HG02798 (cell line): ENCODE data around the gene TMEM204.

Experiments
- ATAC-seq: cut with Tn5 transposase; IDR thresholded peaks from one replicate; pipeline ENCODE4 v1.9.1; 2021; ENCODE audit warnings: mild to moderate bottlenecking; ENCODE audit not compliant: unreplicated experiment, poor library complexity

Gene TMEM204

DNA sequence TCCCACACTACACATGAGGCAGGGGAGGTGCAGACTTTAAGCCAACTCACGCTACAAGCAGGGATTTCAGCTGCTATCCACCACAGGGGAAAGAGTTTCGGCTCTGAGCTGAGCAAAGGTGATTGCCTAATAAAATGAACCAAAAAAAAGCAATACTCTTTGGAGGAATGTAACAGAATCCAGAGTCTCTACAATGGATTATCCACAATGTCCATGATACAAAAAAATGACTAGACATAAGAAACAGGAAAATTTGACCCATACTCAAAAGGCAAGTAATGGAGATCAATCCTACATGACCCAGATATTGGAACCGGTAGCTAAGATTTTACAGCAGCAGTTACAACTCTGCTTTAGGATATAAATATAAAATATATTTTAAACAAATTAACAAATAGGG is 19.0 kb upstream of the TMEM204 start:
- no peak for ATAC-seq

DNA sequence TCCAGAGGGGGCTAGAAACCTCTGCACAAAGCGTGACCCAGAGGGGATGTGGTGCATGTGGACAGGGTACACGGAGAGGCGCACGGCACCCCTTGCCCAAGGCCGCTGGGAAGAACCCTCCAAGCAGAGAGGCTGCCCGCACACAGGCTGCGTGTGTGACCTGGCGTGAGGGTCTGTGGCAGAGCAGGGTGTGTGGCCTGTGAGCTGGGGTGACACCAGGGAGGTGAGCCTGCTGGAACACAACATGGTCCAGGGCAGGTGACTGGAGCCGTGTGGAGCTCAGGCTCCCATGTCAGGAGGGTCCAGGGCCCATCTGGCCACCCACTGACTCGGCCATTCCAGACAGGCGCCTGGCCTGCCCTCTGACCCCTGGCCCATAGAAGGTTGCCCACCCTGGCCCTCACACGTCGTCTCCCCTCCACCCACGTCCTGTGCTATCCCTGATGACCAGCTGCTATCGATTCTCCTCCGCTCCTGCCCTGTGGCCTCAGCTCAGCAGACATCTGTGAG is 14.8 kb upstream of the TMEM204 start:
- ATAC-seq: no peak

GRCh38 chr16:1519831-1520230 is 13.6 kb upstream of the TMEM204 start:
- ATAC-seq: no peak

DNA sequence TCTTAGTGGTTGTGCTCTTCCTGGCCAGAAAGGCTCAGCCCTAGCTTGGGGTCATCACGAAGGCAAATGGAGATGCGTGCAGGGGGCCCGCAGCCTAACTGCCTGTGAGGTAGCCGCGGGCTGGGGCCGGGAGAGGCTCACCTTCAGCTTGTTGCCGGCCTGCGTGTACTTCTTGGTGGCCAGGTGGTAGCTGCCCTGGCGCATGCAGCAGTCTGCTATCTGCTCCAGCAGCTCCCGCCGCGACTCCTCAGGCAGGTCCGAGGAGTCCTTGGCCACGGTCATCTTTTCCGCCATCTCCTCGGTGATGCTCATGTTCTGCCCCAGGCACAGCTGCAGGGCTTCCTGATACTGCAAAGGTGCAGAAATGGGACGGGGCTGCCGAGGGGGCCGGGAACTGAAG is 13.0 kb upstream of the TMEM204 start:
- no peak for ATAC-seq

GRCh38 chr16:1523581-1524245 is 9.8 kb upstream of the TMEM204 start:
- no peak for ATAC-seq

GRCh38 chr16:1524366-1524765 is 9.1 kb upstream of the TMEM204 start:
- ATAC-seq: no peak

DNA sequence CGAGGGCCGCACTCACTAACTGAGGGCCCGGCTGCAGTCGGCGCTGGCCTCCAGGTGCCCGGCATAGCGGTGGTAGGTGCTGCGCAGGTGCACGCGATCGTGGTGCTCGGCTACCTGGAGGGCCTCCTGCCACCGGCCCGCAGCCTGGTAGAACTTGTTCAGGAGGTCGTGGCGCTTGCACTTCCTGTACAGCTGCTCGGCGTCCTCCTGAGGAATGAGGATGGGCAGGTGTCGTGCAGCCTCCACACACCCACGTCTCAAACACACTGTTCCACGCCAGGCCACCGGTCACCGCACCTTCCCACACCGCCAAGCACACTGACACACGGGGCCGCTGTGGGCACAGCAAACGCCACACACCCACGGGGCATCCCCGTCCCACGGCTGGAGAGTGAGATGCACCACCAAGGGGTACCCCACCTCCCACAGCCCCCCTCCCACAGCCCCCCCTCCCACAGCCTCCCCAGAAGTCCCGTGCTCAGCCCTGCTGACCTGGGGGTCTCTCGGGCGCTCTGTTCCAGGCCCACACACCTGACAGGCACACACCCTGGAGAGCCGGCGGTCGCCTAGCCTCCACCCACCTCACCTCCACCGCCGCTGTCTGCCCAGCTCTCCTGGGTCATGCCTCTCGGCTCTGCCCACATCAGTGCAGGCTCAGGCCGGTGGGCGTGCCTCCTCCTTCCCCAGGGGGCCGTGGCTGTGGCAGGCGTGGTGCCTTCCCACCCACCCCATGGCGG is 7.4 kb upstream of the TMEM204 start:
- no peak for ATAC-seq

DNA sequence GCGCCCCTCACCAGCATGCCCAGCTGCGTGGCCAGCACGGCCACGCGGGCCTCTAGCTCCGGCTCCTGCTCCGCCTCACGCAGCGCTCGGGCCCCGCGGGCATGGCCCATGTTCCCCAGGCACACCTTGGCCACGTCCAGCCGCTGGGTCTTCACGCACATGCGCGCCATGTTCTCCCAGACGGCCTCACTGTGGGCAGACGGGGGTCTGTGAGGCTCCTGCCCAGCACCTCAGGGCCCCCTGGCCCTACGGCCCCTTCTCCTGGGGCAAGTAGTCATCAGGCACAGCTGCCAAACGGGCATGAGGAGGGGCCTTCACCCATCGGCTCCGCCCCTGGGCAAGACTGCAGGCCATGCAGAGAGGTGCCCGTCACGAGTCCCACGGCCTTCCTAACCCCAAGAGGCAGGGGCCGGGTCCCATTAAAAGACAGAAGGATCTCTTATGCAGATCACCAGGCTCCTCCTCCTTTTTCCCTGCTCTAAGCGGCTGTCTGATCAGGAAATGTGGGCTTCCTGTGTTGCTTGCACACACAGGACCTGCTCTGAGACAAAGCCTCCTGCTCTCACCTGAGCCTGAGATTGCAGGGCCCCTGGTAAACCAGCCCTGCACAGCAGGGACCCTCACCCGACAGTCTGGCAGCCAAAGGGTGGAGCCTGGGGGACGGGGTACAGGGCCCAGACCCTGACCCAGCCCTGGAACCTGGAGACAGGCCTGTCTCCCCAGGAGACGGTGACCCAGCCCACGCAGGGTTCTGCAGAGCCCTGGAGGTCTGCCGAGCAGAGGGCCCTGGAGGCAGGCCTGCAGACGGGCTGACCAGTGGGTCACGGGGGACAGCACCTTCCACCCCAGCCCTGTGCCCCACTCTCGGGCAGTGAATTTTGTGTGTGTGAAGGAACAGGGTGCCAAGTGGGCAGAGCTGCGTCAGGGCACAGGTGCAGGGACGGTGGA is 6.6 kb upstream of the TMEM204 start:
- ATAC-seq: no peak

DNA sequence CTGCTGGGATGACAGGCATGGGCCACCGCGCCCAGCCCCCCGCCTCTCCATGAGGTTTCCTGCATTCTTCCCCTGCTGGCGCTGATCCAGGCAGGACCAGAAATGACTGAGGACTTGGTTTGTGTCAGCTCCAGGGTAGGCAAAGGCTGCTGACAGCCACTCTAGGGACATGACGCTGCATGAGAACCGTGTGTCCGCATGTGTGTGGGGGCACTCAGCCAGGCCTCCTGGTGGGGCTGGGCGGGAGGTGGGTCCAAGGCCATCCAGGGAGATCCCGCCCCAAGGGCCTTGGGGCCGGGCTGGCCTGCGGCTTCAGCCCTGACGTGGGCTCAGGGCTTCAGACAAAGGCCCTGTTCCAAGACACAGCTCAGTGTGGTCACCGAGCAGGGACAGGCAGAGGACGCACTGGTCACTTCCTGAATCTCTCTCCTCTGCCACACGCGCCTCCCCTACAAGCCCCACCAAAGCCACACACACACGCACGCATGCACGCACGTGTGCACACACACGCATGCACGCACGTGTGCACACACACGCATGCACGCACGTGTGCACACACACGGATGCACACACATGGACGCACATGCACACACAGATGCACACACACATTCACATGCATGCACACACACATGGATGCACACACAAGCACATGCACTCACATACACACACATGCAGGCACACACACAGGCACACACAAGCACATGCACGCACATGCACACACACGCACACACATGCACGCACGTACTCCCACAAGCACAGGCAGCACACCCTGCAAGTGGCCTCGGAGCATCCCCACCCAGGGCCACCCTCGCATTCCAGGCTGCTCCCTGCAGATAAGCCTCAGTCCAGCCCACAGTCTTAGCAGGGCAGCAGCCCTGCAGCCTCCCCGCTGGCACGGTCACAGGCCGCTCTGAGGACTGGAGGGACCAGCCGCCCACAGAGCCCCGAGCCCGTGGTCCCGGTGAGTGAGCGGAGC is 5.3 kb upstream of the TMEM204 start:
- no peak for ATAC-seq

DNA sequence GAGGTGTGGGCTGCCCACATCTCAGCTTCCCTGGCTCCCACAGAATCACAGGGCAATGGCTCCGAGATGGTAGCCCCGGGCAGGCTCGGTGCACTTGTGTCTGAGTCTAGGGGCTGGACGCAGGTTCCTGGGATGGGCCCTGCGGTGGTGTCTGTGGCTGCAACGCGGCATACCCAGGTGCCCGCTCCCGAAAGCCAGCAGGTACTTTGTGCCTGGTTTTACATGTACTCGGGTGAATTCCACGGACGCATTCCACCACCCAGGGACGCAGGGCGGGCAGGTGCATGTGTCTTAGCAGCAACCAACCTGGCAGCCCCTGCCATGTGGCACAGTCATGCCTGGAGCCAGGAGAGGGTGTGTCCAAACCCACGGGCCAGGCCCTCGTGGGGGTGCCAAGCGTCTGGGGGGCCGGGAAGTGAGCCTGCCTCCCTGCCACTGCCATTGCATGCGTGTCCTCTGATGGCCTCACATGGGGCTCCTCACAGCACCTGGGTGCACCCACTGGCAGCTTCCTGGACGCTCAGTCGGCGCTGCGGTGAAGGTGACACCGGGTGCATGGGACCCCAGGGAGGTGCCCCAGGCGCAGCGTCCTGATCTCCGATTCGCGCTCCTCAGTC is 4.4 kb upstream of the TMEM204 start:
- ATAC-seq: no peak

DNA sequence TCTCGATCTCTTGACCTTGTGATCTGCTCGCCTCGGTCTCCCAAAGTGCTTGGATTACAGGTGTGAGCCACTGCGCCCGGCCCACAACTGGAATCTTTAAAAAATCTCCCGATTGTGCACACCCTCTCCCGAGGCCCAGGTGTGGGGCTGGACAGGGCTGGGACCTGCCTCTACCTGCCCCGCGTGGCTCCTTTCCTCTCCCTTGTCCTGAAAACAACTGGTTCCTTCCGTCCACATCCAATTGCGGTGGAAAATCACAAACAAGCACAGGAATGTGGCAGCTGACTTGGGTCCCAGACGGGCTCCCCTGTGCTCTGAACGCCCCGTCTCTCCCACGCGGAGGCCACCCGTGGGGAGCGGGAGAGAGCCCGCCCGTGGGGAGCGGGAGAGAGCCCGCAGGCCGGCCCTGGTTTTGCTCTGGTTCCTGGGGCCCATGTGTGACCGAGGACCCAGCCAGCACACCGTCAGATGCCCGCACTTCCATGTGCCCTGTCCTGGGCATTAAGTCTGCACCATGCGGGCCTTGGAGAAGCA is 3.0 kb upstream of the TMEM204 start:
- ATAC-seq: no peak

DNA sequence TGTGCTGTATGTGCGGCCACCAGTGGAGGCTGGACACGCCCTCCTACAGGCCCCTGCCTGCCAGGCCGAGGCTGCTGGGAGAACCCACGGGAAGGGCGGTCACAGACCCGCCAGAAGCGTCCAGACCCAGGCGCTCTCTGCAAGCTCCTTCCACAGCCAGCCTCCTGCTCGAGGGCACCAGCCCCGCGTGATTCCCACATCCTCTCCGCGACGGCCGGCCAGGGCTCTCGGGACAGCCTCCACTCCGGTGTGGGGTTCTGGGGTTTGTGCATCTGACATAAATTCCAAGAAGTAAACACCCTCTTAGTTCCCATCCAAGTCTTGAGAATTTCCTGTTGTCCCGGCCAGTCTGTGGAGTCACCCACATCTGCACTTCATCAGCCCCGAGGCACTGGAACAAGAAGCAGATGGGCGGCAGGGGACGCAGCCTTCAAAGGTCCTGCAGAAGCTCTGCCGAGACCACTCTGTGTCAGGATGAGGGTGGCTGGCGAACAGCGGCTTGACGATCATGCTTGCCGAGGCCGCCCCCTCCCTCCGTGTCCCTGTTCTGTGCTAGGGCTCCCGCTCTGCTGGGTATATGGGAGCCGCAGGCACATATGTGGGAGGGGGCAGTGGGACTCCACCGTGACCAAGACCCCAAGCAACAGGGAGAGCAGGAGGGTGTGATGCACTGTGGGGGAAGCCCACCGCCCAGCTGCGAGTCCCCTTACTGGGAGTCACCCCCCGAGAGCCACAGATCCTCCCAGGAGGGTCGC is 2.4 kb upstream of the TMEM204 start:
- ATAC-seq: no peak

GRCh38 chr16:1531638-1531910 is 1.9 kb upstream of the TMEM204 start:
- no peak for ATAC-seq

- ATAC-seq: no peak
Measured at GRCh38 chr16:1532081-1532760, 1.2 kb upstream of the TMEM204 start.

DNA sequence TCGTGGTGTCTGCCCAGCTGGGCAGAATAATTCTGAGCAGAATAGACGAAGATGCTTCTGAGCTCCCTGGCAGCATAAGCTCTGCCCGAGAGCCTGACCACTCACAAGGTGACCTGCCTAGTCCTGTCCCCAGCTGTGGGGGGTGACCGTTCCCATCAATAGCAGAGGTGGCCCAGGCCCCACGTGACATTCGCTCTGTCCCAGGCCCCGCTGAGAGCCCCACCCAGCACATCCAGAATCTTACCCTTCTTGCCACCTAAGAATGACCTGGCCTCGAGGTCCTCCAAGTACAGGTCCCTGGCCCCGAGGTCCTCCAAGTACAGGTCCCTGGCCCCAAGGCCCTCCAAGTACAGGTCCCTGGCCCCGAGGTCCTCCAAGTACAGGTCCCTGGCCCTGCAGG is 695 bp upstream of the TMEM204 start:
- ATAC-seq: no peak

DNA sequence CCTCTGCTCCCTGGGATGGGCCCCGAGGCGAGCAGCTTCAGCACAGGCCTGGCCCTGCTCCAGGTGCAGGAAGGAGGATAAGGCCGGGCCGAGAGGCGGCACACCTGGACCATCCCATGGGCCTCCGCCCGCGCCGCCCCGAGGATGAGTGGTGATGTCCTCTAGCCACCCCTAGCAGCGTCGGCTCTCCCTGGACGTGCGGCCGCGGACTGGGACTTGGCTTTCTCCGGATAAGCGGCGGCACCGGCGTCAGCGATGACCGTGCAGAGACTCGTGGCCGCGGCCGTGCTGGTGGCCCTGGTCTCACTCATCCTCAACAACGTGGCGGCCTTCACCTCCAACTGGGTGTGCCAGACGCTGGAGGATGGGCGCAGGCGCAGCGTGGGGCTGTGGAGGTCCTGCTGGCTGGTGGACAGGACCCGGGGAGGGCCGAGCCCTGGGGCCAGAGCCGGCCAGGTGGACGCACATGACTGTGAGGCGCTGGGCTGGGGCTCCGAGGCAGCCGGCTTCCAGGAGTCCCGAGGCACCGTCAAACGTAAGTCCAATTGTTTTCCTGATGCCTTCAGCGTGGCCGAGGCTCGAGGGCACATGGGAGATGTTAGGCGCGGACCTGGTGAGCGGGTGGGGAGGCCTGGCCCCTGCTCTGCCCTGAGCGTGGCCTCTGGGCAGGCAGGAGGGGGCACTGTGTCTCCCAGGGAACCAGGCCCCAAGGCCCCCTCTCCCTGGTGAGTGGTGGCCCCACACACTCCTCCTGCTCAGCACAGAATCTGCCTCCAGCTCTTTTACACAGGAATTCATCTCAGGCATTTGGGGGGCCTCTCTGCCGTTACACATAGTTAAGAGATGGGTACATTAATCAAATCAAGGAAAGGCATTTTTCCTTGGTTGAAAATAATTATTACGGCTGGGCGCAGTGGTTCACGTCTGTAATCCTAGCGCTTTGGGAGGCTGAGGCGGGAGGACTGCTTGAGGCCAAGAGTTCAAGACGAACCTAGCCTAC is 855 bp downstream of the TMEM204 start:
- ATAC-seq: no peak
